Neuronal stem cell (in vitro differentiated cells): ENCODE measurements around the gene OR5C1.

ENCODE experiments used
- DNase-seq: peaks from one replicate; pipeline ENCODE4 v3.0.0-alpha.2; 2013; ENCODE audit warnings: low spot score
- H2AFZ ChIP-seq: one replicate; pipeline ENCODE4 v1.6.1; 2013; ENCODE audit warnings: mild to moderate bottlenecking, low read length, inconsistent platforms
- H2AK5ac ChIP-seq: 2 replicates; pipeline ENCODE4 v1.6.1; 2013; ENCODE audit warnings: low read depth, mild to moderate bottlenecking, inconsistent platforms, low read length, moderate library complexity, mixed read lengths
- H2BK120ac ChIP-seq: 2 replicates; pipeline ENCODE4 v1.6.1; 2013; ENCODE audit warnings: low read depth, mild to moderate bottlenecking, inconsistent platforms, low read length, moderate library complexity, mixed read lengths
- H2BK12ac ChIP-seq: one replicate; pipeline ENCODE4 v1.6.1; 2013; ENCODE audit warnings: low read length, inconsistent platforms
- H2BK15ac ChIP-seq: 2 replicates; pipeline ENCODE4 v1.6.1; 2013; ENCODE audit warnings: mild to moderate bottlenecking, low read length, inconsistent platforms, mixed read lengths
- H2BK5ac ChIP-seq: one replicate; pipeline ENCODE4 v1.6.1; 2013; ENCODE audit warnings: inconsistent platforms, mild to moderate bottlenecking, low read length, moderate library complexity
- H3K14ac ChIP-seq: one replicate; pipeline ENCODE4 v1.6.1; 2013; ENCODE audit warnings: low read length, inconsistent platforms
- H3K18ac ChIP-seq: 2 replicates; pipeline ENCODE4 v1.6.1; 2013; ENCODE audit warnings: low read length, inconsistent platforms
- H3K23ac ChIP-seq: 2 replicates; pipeline ENCODE4 v1.6.1; 2013; ENCODE audit warnings: low read depth, mild to moderate bottlenecking, mixed read lengths, low read length, inconsistent platforms; ENCODE audit not compliant: poor library complexity
- H3K27ac ChIP-seq: replicated peaks from 3 replicates; pipeline ENCODE4 v1.5.1; 2013; ENCODE audit warnings: low read length, inconsistent platforms
- H3K27me3 ChIP-seq, 3 experiments: 2 replicates each; pipeline ENCODE4 v1.6.1; 2013; ENCODE audit warnings: low read length in 3 of 3, mild to moderate bottlenecking in 2 of 3, inconsistent platforms in 1 of 3, low read depth in 1 of 3, mixed read lengths in 1 of 3, moderate library complexity in 1 of 3; ENCODE audit not compliant: control insufficient read depth in 3 of 3, insufficient read depth in 3 of 3
- H3K36me3 ChIP-seq, 2 donors: replicated peaks in 1 of 2; 2 replicates each; pipeline ENCODE4 v1.6.1; 2013; ENCODE audit warnings: low read length in 2 of 2; ENCODE audit not compliant: control insufficient read depth in 2 of 2, insufficient read depth in 2 of 2
- H3K4ac ChIP-seq: 2 replicates; pipeline ENCODE4 v1.6.1; 2013; ENCODE audit warnings: inconsistent platforms, mild to moderate bottlenecking, low read length, moderate library complexity
- H3K4me1 ChIP-seq, 2 donors: 1 replicate in 1 of 2; 2 replicates in 1 of 2; pipeline ENCODE4 v1.6.1; 2013; ENCODE audit warnings: low read length in 2 of 2, low read depth in 1 of 2; ENCODE audit not compliant: control insufficient read depth in 2 of 2, insufficient read depth in 1 of 2
- H3K4me2 ChIP-seq: one replicate; pipeline ENCODE4 v1.6.1; 2013; ENCODE audit warnings: mild to moderate bottlenecking, low read length, inconsistent platforms; ENCODE audit not compliant: insufficient read depth, poor library complexity, severe bottlenecking
- H3K4me3 ChIP-seq, 2 donors: 2 replicates each; pipeline ENCODE4 v1.5.1; 2013; ENCODE audit warnings: low read length in 2 of 2, mild to moderate bottlenecking in 2 of 2, inconsistent platforms in 1 of 2, moderate library complexity in 1 of 2
- H3K79me1 ChIP-seq: one replicate; pipeline ENCODE4 v1.6.1; 2013; ENCODE audit warnings: low read depth, mild to moderate bottlenecking, inconsistent platforms, low read length, moderate library complexity
- H3K9ac ChIP-seq: one replicate; pipeline ENCODE4 v1.6.1; 2013; ENCODE audit warnings: mild to moderate bottlenecking, low read depth, low read length, inconsistent platforms; ENCODE audit not compliant: poor library complexity
- H3K9me3 ChIP-seq, 2 donors: replicated peaks in 1 of 2; 2 replicates each; pipeline versions ENCODE3 to v1.6.1; 2013; ENCODE audit warnings: low read length in 2 of 2, mild to moderate bottlenecking in 2 of 2, inconsistent platforms in 1 of 2, low read depth in 1 of 2, mixed read lengths in 1 of 2, moderate library complexity in 1 of 2; ENCODE audit not compliant: control insufficient read depth in 2 of 2, insufficient read depth in 1 of 2
- H4K8ac ChIP-seq: one replicate; pipeline ENCODE4 v1.6.1; 2013; ENCODE audit warnings: low read depth, mild to moderate bottlenecking, inconsistent platforms, low read length, moderate library complexity
- H4K91ac ChIP-seq: one replicate; pipeline ENCODE4 v1.6.1; 2013; ENCODE audit warnings: low read length, low read depth, mild to moderate bottlenecking, inconsistent platforms; ENCODE audit not compliant: poor library complexity
- whole genome bisulfite sequencing, 2 donors: extraction: QIAGEN DNeasy Blood & Tissue Kit; methylation state at CpG; one replicate each; pipeline ENCODE4 v1.1.7; 2013; ENCODE audit warnings: missing lambda C conversion rate in 2 of 2, mixed read lengths in 1 of 2; ENCODE audit not compliant: insufficient read length in 2 of 2, insufficient replicate concordance in 1 of 2; ENCODE audit errors: extremely low coverage in 2 of 2; 5-methylcytosine and 5-hydroxymethylcytosine counted together

Gene OR5C1

DNA sequence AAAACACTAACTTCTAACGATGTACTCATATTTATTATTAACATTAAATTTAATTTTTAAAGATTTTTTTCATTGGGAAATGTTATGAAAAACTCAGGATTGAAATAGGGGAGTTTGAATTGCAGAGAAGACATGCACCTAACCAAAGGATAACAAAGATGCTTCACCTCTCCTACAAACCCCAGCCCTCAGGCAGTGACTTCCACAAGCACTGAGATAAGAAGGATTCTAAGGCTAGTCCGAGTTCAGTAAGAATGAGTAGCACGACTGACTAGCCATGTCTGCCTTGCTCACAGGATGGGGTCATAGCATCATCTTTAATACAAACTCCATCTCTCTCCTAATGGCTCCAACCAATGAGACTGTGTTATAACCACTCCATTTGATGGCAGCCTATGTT lies 7.1 kb upstream of the OR5C1 start:
- Histone ChIP-seq H3K4me1 (no peaks in the 10 kb centered on the region), H3K4me3 (no peak overlapping the region), H2BK5ac (no peak overlapping the region), H3K4ac (no peak overlapping the region), H3K14ac (no peak overlapping the region), H4K8ac (no peak overlapping the region), H3K27me3 (peaks cover 0 to 7% (median 0%) of the 10 kb centered on the region in 3 experiments), H2BK120ac (no peak overlapping the region), H3K27ac (no peak overlapping the region), H2BK12ac (no peak overlapping the region), H3K4me2 (no peak overlapping the region), H3K9ac (no peak overlapping the region), H2AK5ac (no peak overlapping the region), H3K9me3 (peaks cover 0 to 10% of the 10 kb centered on the region in 2 donors), H3K23ac (no peak overlapping the region), H2AFZ (no peak overlapping the region), H3K36me3 (no peaks in the 10 kb centered on the region), H3K79me1 (no peaks in the 10 kb centered on the region), H3K18ac (no peak overlapping the region), H2BK15ac (no peak overlapping the region), H4K91ac (no peak overlapping the region)
- WGBS, 2 donors: no CpG with 5 or more reads among the region's 3 CpGs
- no peak for DNase-seq

DNA sequence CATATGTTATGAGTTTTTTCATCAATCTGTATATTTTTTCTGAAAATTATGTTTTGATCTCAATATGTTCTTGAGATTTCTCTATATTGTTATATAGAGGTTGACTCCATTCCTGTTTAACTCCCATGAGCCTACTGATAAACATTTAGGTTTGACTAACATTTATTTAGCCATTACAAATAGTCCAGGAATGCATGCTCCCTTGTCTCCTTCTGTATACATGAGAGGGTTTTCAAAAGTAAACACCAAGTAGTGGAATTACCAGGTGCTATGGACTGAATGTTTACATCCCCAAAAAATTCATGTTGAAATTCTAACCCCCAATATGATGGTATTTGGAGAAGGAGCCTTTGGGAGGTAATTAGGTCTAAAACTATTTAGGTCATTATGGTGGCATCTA lies 3.5 kb upstream of the OR5C1 start:
- Histone ChIP-seq H3K4me3 (no peak overlapping the region), H3K9me3 (peaks cover 0 to 16% of the 10 kb centered on the region in 2 donors), H2BK5ac (no peak overlapping the region), H3K27ac (no peak overlapping the region), H2AK5ac (no peak overlapping the region), H4K91ac (no peak overlapping the region), H3K14ac (no peak overlapping the region), H3K9ac (no peak overlapping the region), H3K4me2 (no peak overlapping the region), H3K4ac (no peak overlapping the region), H2BK15ac (no peak overlapping the region), H2BK12ac (no peak overlapping the region), H3K79me1 (no peaks in the 10 kb centered on the region), H3K23ac (no peak overlapping the region), H3K27me3 (peaks cover 0 to 4% (median 0%) of the 10 kb centered on the region in 3 experiments), H3K18ac (no peak overlapping the region), H2AFZ (no peak overlapping the region), H2BK120ac (no peak overlapping the region), H3K4me1 (no peaks in the 10 kb centered on the region), H3K36me3 (no peaks in the 10 kb centered on the region), H4K8ac (no peak overlapping the region)
- DNase-seq: no peak

DNA sequence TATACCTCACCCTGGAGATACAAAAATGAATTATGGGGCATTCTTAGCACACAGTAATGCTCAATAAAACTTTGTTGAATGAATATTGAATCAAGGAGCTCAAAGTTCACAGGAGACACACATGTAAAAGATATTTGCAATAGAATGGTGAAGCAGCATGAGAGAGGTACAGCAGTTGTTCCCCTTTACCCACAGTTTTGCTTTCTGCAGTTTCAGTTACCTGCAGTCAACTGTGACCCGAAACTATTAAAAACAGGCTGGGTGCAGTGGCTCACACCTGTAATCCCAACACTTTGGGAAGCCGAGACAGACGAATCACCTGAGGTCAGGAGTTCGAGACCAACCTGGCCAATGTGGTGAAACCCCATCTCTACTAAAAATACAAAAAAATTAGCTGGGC lies 2.4 kb upstream of the OR5C1 start:
- Histone ChIP-seq H3K27me3 (peaks cover 0 to 8% (median 0%) of the 10 kb centered on the region in 3 experiments), H4K8ac (no peak overlapping the region), H2AFZ (no peak overlapping the region), H3K9ac (no peak overlapping the region), H4K91ac (no peak overlapping the region), H3K9me3 (peaks cover 0 to 16% of the 10 kb centered on the region in 2 donors), H3K14ac (no peak overlapping the region), H3K4me2 (no peak overlapping the region), H3K4me3 (no peak overlapping the region), H2BK15ac (no peak overlapping the region), H2BK12ac (no peak overlapping the region), H3K79me1 (no peaks in the 10 kb centered on the region), H2BK120ac (no peak overlapping the region), H3K4ac (no peak overlapping the region), H2AK5ac (no peak overlapping the region), H3K18ac (no peak overlapping the region), H2BK5ac (no peak overlapping the region), H3K36me3 (no peaks in the 10 kb centered on the region), H3K4me1 (no peaks in the 10 kb centered on the region), H3K23ac (no peak overlapping the region), H3K27ac (no peak overlapping the region)
- WGBS, 2 donors: no CpG with 5 or more reads among the region's 4 CpGs
- no peak for DNase-seq

DNA sequence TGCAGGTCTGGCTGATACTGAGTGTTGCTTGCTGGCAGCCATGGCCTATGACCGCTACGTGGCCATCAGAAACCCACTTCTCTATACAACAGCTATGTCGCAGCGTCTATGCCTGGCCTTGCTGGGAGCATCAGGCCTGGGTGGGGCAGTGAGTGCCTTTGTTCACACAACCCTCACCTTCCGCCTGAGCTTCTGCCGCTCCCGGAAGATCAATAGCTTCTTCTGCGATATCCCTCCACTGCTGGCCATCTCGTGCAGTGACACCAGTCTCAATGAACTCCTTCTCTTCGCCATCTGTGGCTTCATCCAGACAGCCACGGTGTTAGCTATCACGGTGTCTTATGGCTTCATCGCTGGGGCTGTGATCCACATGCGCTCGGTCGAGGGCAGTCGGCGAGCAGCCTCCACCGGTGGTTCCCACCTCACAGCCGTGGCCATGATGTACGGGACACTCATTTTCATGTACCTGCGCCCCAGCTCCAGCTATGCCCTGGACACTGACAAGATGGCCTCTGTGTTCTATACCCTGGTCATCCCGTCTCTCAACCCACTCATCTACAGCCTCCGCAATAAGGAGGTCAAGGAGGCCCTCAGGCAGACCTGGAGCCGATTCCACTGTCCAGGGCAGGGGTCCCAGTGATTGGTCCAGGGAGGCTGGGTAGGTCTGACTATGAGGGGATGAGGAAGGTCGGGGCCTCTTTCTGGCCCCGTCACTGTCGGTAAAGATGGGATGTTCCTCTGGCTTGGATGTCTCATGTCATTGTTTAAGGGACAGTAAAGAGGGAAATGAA lies 718 bp downstream of the OR5C1 start:
- Histone ChIP-seq H2BK5ac (no peak overlapping the region), H3K23ac (peak overlapping the region; percentile 70), H3K14ac (peak overlapping the region; percentile 65), H3K9ac (peak overlapping the region; percentile 13), H4K8ac (no peak overlapping the region), H2BK15ac (no peak overlapping the region), H3K4me1 (no peaks in the 10 kb centered on the region), H3K4me2 (no peak overlapping the region), H2AFZ (no peak overlapping the region), H3K79me1 (no peaks in the 10 kb centered on the region), H3K4ac (no peak overlapping the region), H3K18ac (peak overlapping the region; percentile 21), H2BK12ac (no peak overlapping the region), H3K27ac (no peak overlapping the region), H4K91ac (no peak overlapping the region), H3K36me3 (no peaks in the 10 kb centered on the region), H3K9me3 (peaks cover 0 to 12% of the 10 kb centered on the region in 2 donors), H2BK120ac (no peak overlapping the region), H2AK5ac (no peak overlapping the region), H3K4me3 (no peak overlapping the region), H3K27me3 (peaks cover 0 to 8% (median 0%) of the 10 kb centered on the region in 3 experiments)
- DNase-seq: no peak
- WGBS, 2 donors: no CpG with 5 or more reads among the region's 28 CpGs
